ENCODE data around the gene TUBA3D. TPM values are rescaled to one million over a fixed set of nuclear protein-coding genes. Genes with fewer than 3 reads are reported as not detected.
A peak's percentile ranks its signal among the peaks of the same experiment; 100 is the strongest.
"Not testable (repeated sequence)": the region's sequence is repeated elsewhere in the genome, so short reads cannot be mapped to it uniquely, and the experiment has no call there.

TUBA3D gene
- total and polyA plus RNA-seq, 11 donors = 5.5 to 835 (median 106) TPM

- Histone ChIP-seq H3K4me1 (peaks cover 2 to 63% (median 24%) of the 10 kb centered on the region in 12 donors), H3K27me3 (no peaks in the 10 kb centered on the region), H3K9me3 (no peaks in the 10 kb centered on the region), H3K36me3 (peaks cover 0 to 8% (median 4%) of the 10 kb centered on the region in 9 donors), H3K27ac (peak overlapping the region; percentile 82 to 96 (median 88)), H3K4me3 (peak overlapping the region; percentile 65 to 97 (median 84))
- intact Hi-C loops (cut with DNase I) = loop anchor here in 4 of 10 donors (5.0 to 10.0 kb wide), 4 partner anchors 78 to 338 kb away; no protein-coding TSS in a partner anchor
- peak in 1 of 2 donors; percentile 59 for TF ChIP-seq POLR2A (IDR thresholded peaks at IDR 0.05)
- TF ChIP-seq, protein P1, sequence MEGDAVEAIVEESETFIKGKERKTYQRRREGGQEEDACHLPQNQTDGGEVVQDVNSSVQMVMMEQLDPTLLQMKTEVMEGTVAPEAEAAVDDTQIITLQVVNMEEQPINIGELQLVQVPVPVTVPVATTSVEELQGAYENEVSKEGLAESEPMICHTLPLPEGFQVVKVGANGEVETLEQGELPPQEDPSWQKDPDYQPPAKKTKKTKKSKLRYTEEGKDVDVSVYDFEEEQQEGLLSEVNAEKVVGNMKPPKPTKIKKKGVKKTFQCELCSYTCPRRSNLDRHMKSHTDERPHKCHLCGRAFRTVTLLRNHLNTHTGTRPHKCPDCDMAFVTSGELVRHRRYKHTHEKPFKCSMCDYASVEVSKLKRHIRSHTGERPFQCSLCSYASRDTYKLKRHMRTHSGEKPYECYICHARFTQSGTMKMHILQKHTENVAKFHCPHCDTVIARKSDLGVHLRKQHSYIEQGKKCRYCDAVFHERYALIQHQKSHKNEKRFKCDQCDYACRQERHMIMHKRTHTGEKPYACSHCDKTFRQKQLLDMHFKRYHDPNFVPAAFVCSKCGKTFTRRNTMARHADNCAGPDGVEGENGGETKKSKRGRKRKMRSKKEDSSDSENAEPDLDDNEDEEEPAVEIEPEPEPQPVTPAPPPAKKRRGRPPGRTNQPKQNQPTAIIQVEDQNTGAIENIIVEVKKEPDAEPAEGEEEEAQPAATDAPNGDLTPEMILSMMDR (IDR thresholded peaks at IDR 0.05) = peak; percentile 56 to 87 (median 75)
- peak; percentile 92 to 96 (median 93) for DNase-seq
- ATAC-seq = peak; percentile 86 to 96 (median 88)
- 0 to 1% (median 0%) methylated on average over 15 to 79 of the region's 79 CpGs for WGBS, 4 donors
These were observed 16.7 kb downstream of the TUBA3D start for GRCh38 chr2:131492418-131493198.

- peak overlapping the region; percentile 65 to 97 (median 84) for H3K4me3 ChIP-seq
- H3K27me3 ChIP-seq = no peaks in the 10 kb centered on the region
- H3K9me3 ChIP-seq = no peaks in the 10 kb centered on the region
- TF ChIP-seq POLR2A (IDR thresholded peaks at IDR 0.05) = no peak
- TF ChIP-seq, protein P1 (IDR thresholded peaks at IDR 0.05) = no peak
- H3K27ac ChIP-seq = peak overlapping the region; percentile 82 to 96 (median 88)
- intact Hi-C loops (cut with DNase I) = loop anchor here in 4 of 10 donors (5.0 to 10.0 kb wide), 4 partner anchors 79 to 339 kb away; no protein-coding TSS in a partner anchor
- DNase-seq (no peak), ATAC-seq (peak in 2 of 4 donors; percentile 8 to 23)
- H3K36me3 ChIP-seq = peaks cover 0 to 14% (median 4%) of the 10 kb centered on the region in 9 donors
- H3K4me1 ChIP-seq = peaks cover 2 to 60% (median 24%) of the 10 kb centered on the region in 12 donors
- 0 to 1% (median 0%) methylated on average over 28 to 40 of the region's 40 CpGs for WGBS, 4 donors
These were observed 17.5 kb downstream of the TUBA3D start for GRCh38 chr2:131493199-131493968.

GRCh38 chr2:131495506-131495905, 19.6 kb downstream of the TUBA3D start:
- Histone ChIP-seq H3K4me1 (peaks cover 2 to 58% (median 24%) of the 10 kb centered on the region in 12 donors), H3K27ac (peak overlapping the region in 1 of 12 donors; percentile 16), H3K36me3 (peaks cover 0 to 35% (median 18%) of the 10 kb centered on the region in 9 donors)
- not testable (repeated sequence) for H3K27me3 ChIP-seq, H3K9me3 ChIP-seq, H3K4me3 ChIP-seq, DNase-seq, ATAC-seq
- 52 to 82% (median 70%) methylated on average over 1 of the region's 1 CpG for WGBS, 4 donors
- intact Hi-C loops (cut with DNase I) = loop anchor here in 3 of 10 donors (10.0 kb wide), 3 partner anchors 81 to 341 kb away; no protein-coding TSS in a partner anchor

GRCh38 chr2:131498321-131498973, 22.5 kb downstream of the TUBA3D start:
- Histone ChIP-seq H3K36me3 (peaks cover 0 to 64% (median 39%) of the 10 kb centered on the region in 9 donors), H3K27ac (peak overlapping the region in 11 of 12 donors; percentile 34 to 76 (median 51)), H3K4me1 (peaks cover 2 to 49% (median 20%) of the 10 kb centered on the region in 12 donors)
- not testable (repeated sequence) for H3K4me3 ChIP-seq, H3K27me3 ChIP-seq, H3K9me3 ChIP-seq
- DNase-seq = peak in 2 of 5 donors; percentile 25 to 56
- peak; percentile 78 to 91 (median 89) for ATAC-seq
- 46 to 80% (median 66%) methylated on average over 7 to 8 of the region's 8 CpGs for WGBS, 4 donors
- intact Hi-C loops (cut with DNase I) = loop anchor here in 3 of 10 donors (10.0 kb wide), 3 partner anchors 84 to 344 kb away; no protein-coding TSS in a partner anchor

DNA sequence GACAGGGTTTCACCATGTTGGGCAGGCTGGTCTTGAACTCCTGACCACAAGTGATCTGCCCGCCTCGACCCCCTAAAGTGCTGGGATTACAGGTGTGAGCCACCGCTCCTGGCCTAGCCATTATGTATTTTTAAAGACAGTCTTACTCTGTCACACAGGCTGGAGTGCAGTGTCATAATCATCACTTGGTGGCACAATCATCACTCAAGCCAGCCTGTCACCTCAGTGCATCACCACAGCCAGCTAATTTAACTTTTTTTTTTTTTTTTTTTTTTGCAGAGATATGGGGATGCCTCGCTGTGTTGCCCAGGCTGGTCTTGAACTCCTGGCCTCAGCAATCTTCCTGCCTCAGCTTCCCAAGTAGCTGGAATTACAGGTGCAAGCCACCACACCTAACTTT, 27.7 kb downstream of the TUBA3D start:
- intact Hi-C loops (cut with DNase I); H3K9me3 ChIP-seq; H3K4me1 ChIP-seq; H3K27ac ChIP-seq; DNase-seq; H3K4me3 ChIP-seq; ATAC-seq; H3K27me3 ChIP-seq: not testable (repeated sequence)
- H3K36me3 ChIP-seq = peaks cover 0 to 100% (median 79%) of the 10 kb centered on the region in 9 donors
- WGBS, 4 donors = 93 to 98% (median 96%) methylated on average over 4 of the region's 4 CpGs

DNA sequence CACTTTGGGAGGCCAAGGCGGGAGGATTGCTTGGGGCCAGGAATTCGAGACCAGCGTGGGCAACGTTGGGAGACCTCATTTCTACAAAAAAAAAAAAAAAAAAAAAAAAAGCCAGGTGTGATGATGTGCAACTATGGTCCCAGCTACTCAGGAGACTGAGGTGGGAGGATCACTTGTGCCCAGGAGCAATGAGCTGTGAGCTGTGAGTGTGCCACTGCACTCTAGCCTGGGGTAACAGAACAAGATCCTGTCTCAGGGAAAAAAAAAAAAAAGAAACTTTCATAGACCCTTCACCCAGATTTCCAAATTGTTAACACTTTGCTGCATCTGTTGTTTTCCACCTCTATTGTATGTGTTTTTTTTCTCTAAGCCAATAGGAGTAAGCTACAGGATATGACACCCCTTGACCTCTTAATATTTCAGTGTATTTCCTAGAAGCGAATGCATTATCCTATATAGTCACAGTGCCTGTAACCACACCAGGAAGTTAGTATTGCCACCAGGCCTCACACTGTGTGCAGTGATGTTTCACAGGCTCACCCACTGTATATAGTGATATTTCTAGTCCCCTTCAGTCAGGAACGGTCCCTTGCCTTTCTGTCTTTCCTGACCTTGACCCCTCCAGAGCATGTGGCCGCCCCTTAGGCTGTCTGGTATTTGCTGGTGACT, 28.3 kb downstream of the TUBA3D start:
- H3K27ac ChIP-seq; H3K9me3 ChIP-seq; H3K4me1 ChIP-seq; H3K4me3 ChIP-seq; intact Hi-C loops (cut with DNase I); ATAC-seq; H3K27me3 ChIP-seq: not testable (repeated sequence)
- 87 to 92% (median 89%) methylated on average over 7 of the region's 7 CpGs for WGBS, 4 donors
- peaks cover 0 to 100% (median 84%) of the 10 kb centered on the region in 9 donors for H3K36me3 ChIP-seq
- peak in 1 of 5 donors; percentile 33 for DNase-seq

All from heart left ventricle (tissue), 16 donors.